Measurements from ENCODE around the gene RAB31.

- TF ChIP-seq, protein P1, sequence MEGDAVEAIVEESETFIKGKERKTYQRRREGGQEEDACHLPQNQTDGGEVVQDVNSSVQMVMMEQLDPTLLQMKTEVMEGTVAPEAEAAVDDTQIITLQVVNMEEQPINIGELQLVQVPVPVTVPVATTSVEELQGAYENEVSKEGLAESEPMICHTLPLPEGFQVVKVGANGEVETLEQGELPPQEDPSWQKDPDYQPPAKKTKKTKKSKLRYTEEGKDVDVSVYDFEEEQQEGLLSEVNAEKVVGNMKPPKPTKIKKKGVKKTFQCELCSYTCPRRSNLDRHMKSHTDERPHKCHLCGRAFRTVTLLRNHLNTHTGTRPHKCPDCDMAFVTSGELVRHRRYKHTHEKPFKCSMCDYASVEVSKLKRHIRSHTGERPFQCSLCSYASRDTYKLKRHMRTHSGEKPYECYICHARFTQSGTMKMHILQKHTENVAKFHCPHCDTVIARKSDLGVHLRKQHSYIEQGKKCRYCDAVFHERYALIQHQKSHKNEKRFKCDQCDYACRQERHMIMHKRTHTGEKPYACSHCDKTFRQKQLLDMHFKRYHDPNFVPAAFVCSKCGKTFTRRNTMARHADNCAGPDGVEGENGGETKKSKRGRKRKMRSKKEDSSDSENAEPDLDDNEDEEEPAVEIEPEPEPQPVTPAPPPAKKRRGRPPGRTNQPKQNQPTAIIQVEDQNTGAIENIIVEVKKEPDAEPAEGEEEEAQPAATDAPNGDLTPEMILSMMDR (IDR thresholded peaks at IDR 0.05): no peak
- TF ChIP-seq POLR2A (IDR thresholded peaks at IDR 0.05): no peak
Observed at GRCh38 chr18:9871244-9871746, 163.2 kb downstream of the RAB31 start.

Data from testis (tissue), 2 donors.